Measurements from ENCODE around the gene CCDC177. TPM values are rescaled to one million over a fixed set of nuclear protein-coding genes. Genes with fewer than 3 reads are reported as not detected.

CCDC177 gene
- total and polyA plus RNA-seq, 9 of the 15 experiments (the other 6 are each of a cell fraction or from before 2014, with no cell fraction given): not detected

GRCh38 chr14:69579476-69579875 is 4.8 kb upstream of the CCDC177 start:
- H3K4me2 ChIP-seq (ENCODE audit: insufficient read depth, low read length): no peak overlapping the region; the same call in 1 of the 2 replicates
- H3K27ac ChIP-seq (ENCODE audit: extremely low read depth, low read depth, low read length): no peak overlapping the region
- in situ Hi-C loops (cut with MboI): no loop called here

More at GRCh38 chr14:69579476-69579875, 4.8 kb upstream of the CCDC177 start:
- peak overlapping the region; percentile 54 for H2AFZ ChIP-seq (ENCODE audit: low read depth, low read length)
- no peak overlapping the region for H3K9ac ChIP-seq (ENCODE audit: insufficient read depth in 1 of 2, low read depth in 2 of 2, low read length in 2 of 2)
- H3K36me3 ChIP-seq (ENCODE audit: control insufficient read depth, insufficient read depth, low read length): no peaks in the 10 kb centered on the region
- CTCF ChIA-PET (ENCODE audit: low intra/inter-chr PET ratio): interaction anchor here (1.9 kb wide), 1 partner anchor 147 kb away, joined by 10 read pairs; no protein-coding TSS in a partner anchor
- peaks cover 3% of the 10 kb centered on the region in 2 experiments; a peak in 3 of 5 replicates for H3K4me1 ChIP-seq (replicated peaks in 1 of 2; ENCODE audit: control insufficient read depth in 2 of 2, insufficient read depth in 2 of 2, low read length in 2 of 2)
- H3K9me1 ChIP-seq (ENCODE audit: control insufficient read depth, insufficient read depth, low read length): no peaks in the 10 kb centered on the region
- DNase-seq (ENCODE audit: extremely low read depth in 1 of 4, low spot score in 3 of 4) (no peak), ATAC-seq (no peak), FAIRE-seq (no peak)
- peaks cover 0 to 8% of the 10 kb centered on the region in 2 experiments; a peak in 3 of 5 replicates for H3K27me3 ChIP-seq (ENCODE audit: control insufficient read depth in 2 of 2, insufficient read depth in 2 of 2, low read length in 2 of 2)
- no TSS peak for BruUV-seq (replicated peaks)
- 0% methylated on average over 1 of the region's 2 CpGs for WGBS (ENCODE audit: insufficient coverage, low coverage, missing lambda C conversion rate)
- H3K79me2 ChIP-seq (ENCODE audit: control insufficient read depth, insufficient read depth, low read length): no peaks in the 10 kb centered on the region
- H3K9me3 ChIP-seq (replicated peaks; ENCODE audit: control insufficient read depth, insufficient read depth, low read depth, low read length): no peaks in the 10 kb centered on the region
- no peak overlapping the region for H3K4me3 ChIP-seq
- TF ChIP-seq NFATC3 (IDR thresholded peaks at IDR 0.05) (no peak), ZNF511 (CRISPR knock-in tag; IDR thresholded peaks at IDR 0.05) (no peak), ZBTB8A (IDR thresholded peaks at IDR 0.05; ENCODE audit: partially characterized antibody) (no peak), KLF16 (IDR thresholded peaks at IDR 0.05) (no peak), NFRKB (IDR thresholded peaks at IDR 0.05; ENCODE audit: low read depth) (no peak), BCOR (IDR thresholded peaks at IDR 0.05) (peak; percentile 71), SMARCA5 (IDR thresholded peaks at IDR 0.05) (peak; percentile 64), MYNN (IDR thresholded peaks at IDR 0.05) (no peak), MYNN (CRISPR knock-in tag; IDR thresholded peaks at IDR 0.05) (no peak), ZFP36 (IDR thresholded peaks at IDR 0.05; ENCODE audit: low read depth, low read length, partially characterized antibody) (peak; percentile 69), RBM25 (IDR thresholded peaks at IDR 0.05; ENCODE audit: low read depth, low read length, severe bottlenecking) (peak; percentile 93), SNAPC5 (CRISPR knock-in tag; IDR thresholded peaks at IDR 0.05) (no peak), ZNF592 (IDR thresholded peaks at IDR 0.05) (no peak), PCBP2 (IDR thresholded peaks at IDR 0.05; ENCODE audit: low read depth, low read length, poor library complexity, severe bottlenecking) (no peak), ZNF274 (IDR thresholded peaks at IDR 0.05; ENCODE audit: borderline replicate concordance, low read depth, low read length) (no peak), SRSF7 (optimal IDR thresholded peaks at IDR 0.05; ENCODE audit: low read depth, low read length) (no peak)
- no peaks in the 10 kb centered on the region for H4K20me1 ChIP-seq (replicated peaks; ENCODE audit: control insufficient read depth, insufficient read depth, low read length)
- POLR2A ChIA-PET: interaction anchor here (0.7 kb wide), 2 partner anchors 28 to 57 kb away, joined by 3 to 4 read pairs; no protein-coding TSS in a partner anchor
- intact Hi-C loops (cut with micrococcal nuclease): loop anchor here (10.0 kb wide), 1 partner anchor 335 kb away; no protein-coding TSS in a partner anchor
